GM12865 (cell line): ENCODE measurements around the gene PNLIPRP1.

ENCODE experiments used
- DNase-seq: peaks from one replicate; pipeline ENCODE4 v3.0.0; 2010; ENCODE audit warnings: low read depth
- H3K4me3 ChIP-seq: 2 replicates; pipeline ENCODE4 v1.5.1; 2011; ENCODE audit warnings: mild to moderate bottlenecking, low read depth, low read length, control low read depth
- CTCF ChIP-seq: IDR thresholded peaks from 2 replicates; pipeline ENCODE4 v1.5.1; 2011; ENCODE audit warnings: low read length, control low read depth, low read depth, inconsistent platforms; ENCODE audit not compliant: insufficient read depth; ENCODE audit errors: missing control alignments

PNLIPRP1 gene

DNA sequence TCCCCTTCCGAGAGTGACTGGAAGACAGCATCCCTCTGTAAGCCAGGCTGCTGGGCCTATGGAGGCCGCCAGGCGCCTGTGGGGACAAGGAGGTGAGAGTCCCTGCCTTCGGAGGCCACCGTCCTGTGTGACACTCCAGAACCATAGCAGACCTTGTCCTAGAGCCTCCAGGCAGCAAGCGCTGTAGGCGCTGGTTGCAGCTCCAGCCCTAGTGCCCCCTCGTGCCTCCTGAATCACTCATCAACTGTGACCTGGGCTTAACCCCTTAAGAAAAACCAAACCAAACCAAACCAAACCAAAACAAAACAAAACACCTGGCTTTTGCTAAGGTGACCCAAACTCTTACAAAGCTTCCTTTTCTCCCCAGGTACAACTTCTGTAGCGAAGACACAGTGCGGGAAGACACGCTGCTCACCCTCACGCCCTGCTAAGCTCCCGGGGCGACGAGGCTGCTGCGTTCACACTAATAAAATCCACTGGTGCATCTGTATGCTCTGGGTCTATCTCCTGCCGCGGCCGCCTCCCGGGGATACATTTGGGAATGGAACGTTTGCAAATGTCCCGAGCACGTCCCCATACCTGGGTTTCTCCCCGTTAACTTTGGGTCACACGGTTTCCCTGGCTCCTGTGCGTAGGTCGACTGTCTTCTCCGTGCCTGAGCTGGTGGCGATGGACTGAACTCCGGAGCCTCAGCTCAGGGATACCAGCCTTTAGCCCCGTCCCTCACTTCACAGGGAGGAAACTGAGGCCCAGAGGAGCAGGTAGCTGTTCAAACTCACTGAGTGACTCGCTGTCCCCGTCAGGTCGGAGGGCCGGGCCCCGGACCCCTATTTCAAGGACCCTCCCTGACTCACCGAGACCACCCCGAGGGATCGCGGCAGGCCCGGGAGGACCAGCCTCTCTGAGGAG is 18.2 kb downstream of the PNLIPRP1 start:
- H3K4me3 ChIP-seq, result no peak overlapping the region
- no peak for DNase-seq
- TF ChIP-seq CTCF, result no peak

GRCh38 chr10:116610443-116611152 is 19.8 kb downstream of the PNLIPRP1 start:
- no peak overlapping the region for H3K4me3 ChIP-seq
- TF ChIP-seq CTCF, result no peak
- no peak for DNase-seq

GRCh38 chr10:116611153-116611545 is 20.4 kb downstream of the PNLIPRP1 start:
- no peak for DNase-seq
- no peak for TF ChIP-seq CTCF
- H3K4me3 ChIP-seq, result no peak overlapping the region

- no peak for DNase-seq
- no peak for TF ChIP-seq CTCF
- H3K4me3 ChIP-seq, result no peak overlapping the region
Measured at GRCh38 chr10:116612107-116612769, 21.5 kb downstream of the PNLIPRP1 start.

- H3K4me3 ChIP-seq, result no peak overlapping the region
- TF ChIP-seq CTCF, result no peak
- no peak for DNase-seq
Measured at GRCh38 chr10:116613471-116613870, 22.7 kb downstream of the PNLIPRP1 start.

DNA sequence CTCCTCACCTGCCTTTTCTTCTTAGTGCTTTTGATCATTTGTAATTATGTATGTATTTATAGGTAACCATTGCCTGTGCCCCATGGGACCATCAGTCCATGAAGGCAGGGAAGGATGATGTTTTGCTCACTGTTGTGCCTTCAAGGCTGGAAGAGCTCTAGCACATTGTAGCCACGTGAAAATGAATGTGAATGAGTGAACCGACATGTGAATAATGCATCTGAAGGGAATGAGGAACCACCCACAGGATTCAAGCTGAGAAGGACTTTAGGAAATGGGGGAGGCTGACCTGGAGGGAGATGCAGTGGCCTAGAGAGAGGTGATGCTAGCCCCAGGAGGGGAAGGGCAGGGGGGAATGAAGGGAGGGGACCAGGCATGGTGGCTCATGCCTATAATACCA is 24.0 kb downstream of the PNLIPRP1 start:
- no peak for DNase-seq
- no peak overlapping the region for H3K4me3 ChIP-seq
- TF ChIP-seq CTCF, result no peak
